CD4-positive, alpha-beta T cell (primary cell): ENCODE results near the gene SCAPER. TPM values are rescaled to one million over a fixed set of nuclear protein-coding genes. Genes with fewer than 3 reads are reported as not detected.

Experiments used
- ATAC-seq: fragments of 200-7000 bp; cut with Tn5 transposase; one replicate; pipeline ENCODE4 v1.10.0; 2022; ENCODE audit warnings: mild to moderate bottlenecking; ENCODE audit not compliant: poor library complexity
- CTCF ChIA-PET: fragments of 350-600 bp; sonication (Branson Sonifier 250); formaldehyde crosslinking; loops from one replicate; lab custom pipeline; 2021; ENCODE audit warnings: antibody characterized with exemption, inconsistent platforms; lab: Charles Lee
- POLR2A ChIA-PET: fragments of 350-600 bp; sonication (Branson Sonifier 250); formaldehyde crosslinking; loops from one replicate; lab custom pipeline; 2021; ENCODE audit warnings: antibody characterized with exemption, inconsistent platforms; lab: Charles Lee
- DNase-seq, 14 experiments: peaks; one replicate each; pipeline ENCODE4 v3.0.0-alpha.2; 2013 to 2020; ENCODE audit warnings: mixed read lengths in 2 of 14
- H3K27ac ChIP-seq, 2 donors: one replicate each; pipeline versions ENCODE4 v1.5.1 to v1.7.0; 2013; ENCODE audit warnings: low read length in 2 of 2, low read depth in 1 of 2, mild to moderate bottlenecking in 1 of 2
- H3K27me3 ChIP-seq, 2 experiments: 1 replicate in 1 of 2; 2 replicates in 1 of 2; pipeline versions ENCODE4 v1.6.1 to v1.7.0; 2013; ENCODE audit warnings: low read length in 2 of 2, control low read depth in 1 of 2, mild to moderate bottlenecking in 1 of 2, moderate library complexity in 1 of 2; ENCODE audit not compliant: insufficient read depth in 2 of 2, control insufficient read depth in 1 of 2
- H3K36me3 ChIP-seq: one replicate; pipeline ENCODE4 v1.6.1; 2013; ENCODE audit warnings: low read length, control low read depth; ENCODE audit not compliant: insufficient read depth
- H3K4me1 ChIP-seq: one replicate; pipeline ENCODE4 v1.6.1; 2013; ENCODE audit warnings: low read length, control low read depth; ENCODE audit not compliant: insufficient read depth
- H3K4me3 ChIP-seq: one replicate; pipeline ENCODE4 v1.5.1; 2013; ENCODE audit warnings: mild to moderate bottlenecking, low read length, moderate library complexity
- H3K9me3 ChIP-seq, 2 experiments: 1 replicate in 1 of 2; 2 replicates in 1 of 2; pipeline versions ENCODE4 v1.6.1 to v1.7.0; 2013; ENCODE audit warnings: low read length in 2 of 2, mild to moderate bottlenecking in 2 of 2, control low read depth in 1 of 2, moderate library complexity in 1 of 2; ENCODE audit not compliant: control insufficient read depth in 1 of 2, insufficient read depth in 1 of 2
- H3K27ac Mint-ChIP-seq: one replicate; pipeline ENCODE4 v1.8.0; 2020; ENCODE audit warnings: mixed read lengths
- H3K27me3 Mint-ChIP-seq: one replicate; pipeline ENCODE4 v1.8.0; 2021; ENCODE audit warnings: mixed read lengths
- H3K36me3 Mint-ChIP-seq: one replicate; pipeline ENCODE4 v1.8.0; 2021; ENCODE audit warnings: low read depth, mixed read lengths
- H3K4me1 Mint-ChIP-seq: one replicate; pipeline ENCODE4 v1.8.0; 2021; ENCODE audit warnings: low read depth, mixed read lengths
- H3K4me3 Mint-ChIP-seq: one replicate; pipeline ENCODE4 v1.8.0; 2020; ENCODE audit warnings: mild to moderate bottlenecking, mixed read lengths
- H3K9me3 Mint-ChIP-seq: one replicate; pipeline ENCODE4 v1.8.0; 2020; ENCODE audit warnings: mixed read lengths
- intact Hi-C, 2 experiments: fragments of 100-400 bp; cut with DNase I in 1 of 2; cut with micrococcal nuclease in 1 of 2; formaldehyde crosslinking; loops; one replicate each; pipeline versions ENCODE4 v1.15.1 to v1.9.0; 2023 to 2025; cut with DNase I, micrococcal nuclease
- total RNA-seq, 174 experiments: library from RNA in 2 of 174; stranded (reverse) in 2 of 174; gene quantifications; one replicate each; pipeline ENCODE4 v1.2.3 and lab custom pipeline; 2021 to 2026
- TF ChIP-seq, protein P1 (sequence below): fragments of 200-600 bp; IDR thresholded peaks from one replicate; pipeline ENCODE4 v1.8.0; 2022; ENCODE audit warnings: antibody characterized with exemption, mild to moderate bottlenecking

SCAPER gene
- total RNA-seq, 2 experiments from 2014 or later = 40.3 to 41.2 TPM

DNA sequence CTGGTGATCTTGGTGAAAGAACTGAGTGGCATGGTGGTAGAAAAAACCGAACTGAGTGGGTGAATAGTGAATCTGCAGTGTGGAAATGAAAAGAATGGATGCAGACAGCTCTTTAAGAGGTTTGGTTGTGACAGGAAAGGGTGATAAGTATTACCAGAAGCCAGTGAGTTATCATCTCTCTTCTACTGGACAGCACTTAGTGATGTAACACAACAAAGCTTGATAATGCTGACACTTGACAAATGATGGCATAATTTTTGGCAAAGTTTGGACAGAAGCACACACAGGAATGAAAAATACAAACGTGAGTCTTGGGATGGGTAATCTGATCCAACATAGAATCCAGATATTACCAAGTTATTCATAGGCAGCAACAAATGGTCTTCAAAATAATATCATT lies 456.4 kb downstream of the SCAPER start:
- ATAC-seq = no peak
- H3K4me3 ChIP-seq = no peak overlapping the region
- no peaks in the 10 kb centered on the region for H3K9me3 ChIP-seq
- ChIA-PET POLR2A (no interaction called here), CTCF (no interaction called here)
- no peaks in the 10 kb centered on the region for H3K27me3 Mint-ChIP-seq
- H3K4me3 Mint-ChIP-seq = no peak overlapping the region
- intact Hi-C loops = no loop called here
- H3K27ac Mint-ChIP-seq = no peak overlapping the region
- H3K4me1 ChIP-seq = no peaks in the 10 kb centered on the region
- no peaks in the 10 kb centered on the region for H3K27me3 ChIP-seq
- no peak overlapping the region for H3K27ac ChIP-seq
- H3K36me3 Mint-ChIP-seq = no peaks in the 10 kb centered on the region
- TF ChIP-seq, protein P1, sequence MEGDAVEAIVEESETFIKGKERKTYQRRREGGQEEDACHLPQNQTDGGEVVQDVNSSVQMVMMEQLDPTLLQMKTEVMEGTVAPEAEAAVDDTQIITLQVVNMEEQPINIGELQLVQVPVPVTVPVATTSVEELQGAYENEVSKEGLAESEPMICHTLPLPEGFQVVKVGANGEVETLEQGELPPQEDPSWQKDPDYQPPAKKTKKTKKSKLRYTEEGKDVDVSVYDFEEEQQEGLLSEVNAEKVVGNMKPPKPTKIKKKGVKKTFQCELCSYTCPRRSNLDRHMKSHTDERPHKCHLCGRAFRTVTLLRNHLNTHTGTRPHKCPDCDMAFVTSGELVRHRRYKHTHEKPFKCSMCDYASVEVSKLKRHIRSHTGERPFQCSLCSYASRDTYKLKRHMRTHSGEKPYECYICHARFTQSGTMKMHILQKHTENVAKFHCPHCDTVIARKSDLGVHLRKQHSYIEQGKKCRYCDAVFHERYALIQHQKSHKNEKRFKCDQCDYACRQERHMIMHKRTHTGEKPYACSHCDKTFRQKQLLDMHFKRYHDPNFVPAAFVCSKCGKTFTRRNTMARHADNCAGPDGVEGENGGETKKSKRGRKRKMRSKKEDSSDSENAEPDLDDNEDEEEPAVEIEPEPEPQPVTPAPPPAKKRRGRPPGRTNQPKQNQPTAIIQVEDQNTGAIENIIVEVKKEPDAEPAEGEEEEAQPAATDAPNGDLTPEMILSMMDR = no peak
- no peak for DNase-seq
- no peaks in the 10 kb centered on the region for H3K36me3 ChIP-seq
- H3K4me1 Mint-ChIP-seq = no peaks in the 10 kb centered on the region
- H3K9me3 Mint-ChIP-seq = no peaks in the 10 kb centered on the region

DNA sequence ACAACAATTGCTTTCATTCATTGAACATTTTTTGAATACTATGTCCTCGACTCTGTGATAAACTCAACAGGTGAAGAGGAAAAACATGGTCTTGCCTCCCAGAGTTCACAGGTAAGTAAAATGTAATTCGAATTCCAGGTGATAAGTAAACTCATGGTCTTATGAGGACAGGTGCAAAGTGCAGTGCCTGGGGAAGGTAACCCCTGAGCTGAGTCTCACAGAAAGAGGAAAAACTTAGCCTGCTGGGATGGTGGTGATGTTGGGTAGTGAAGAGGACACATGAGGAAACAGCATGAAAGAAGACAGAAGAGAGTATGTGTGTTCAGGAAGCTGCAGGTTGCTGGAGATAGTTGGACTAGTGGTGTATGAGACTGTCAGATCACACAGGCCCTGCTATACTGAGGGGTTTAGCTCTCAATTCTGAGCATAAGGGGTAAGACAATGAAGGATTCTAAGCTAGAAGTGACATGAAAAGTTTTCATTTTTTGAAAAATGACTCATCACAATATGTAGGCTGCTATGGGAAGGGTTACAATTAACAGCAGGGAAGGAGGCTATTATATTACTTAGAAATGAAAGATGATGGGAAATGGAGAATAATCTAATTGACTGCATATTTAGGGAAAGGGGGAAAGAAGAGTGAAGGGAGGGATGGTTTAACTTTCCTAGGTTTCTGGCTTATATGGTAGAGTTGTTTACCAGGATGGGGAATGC lies 457.3 kb downstream of the SCAPER start:
- Histone ChIP-seq H3K4me1 (no peaks in the 10 kb centered on the region), H3K9me3 (no peaks in the 10 kb centered on the region), H3K27me3 (no peaks in the 10 kb centered on the region), H3K27ac (no peak overlapping the region), H3K4me3 (no peak overlapping the region), H3K36me3 (no peaks in the 10 kb centered on the region)
- POLR2A ChIA-PET = no interaction called here
- CTCF ChIA-PET = no interaction called here
- H3K36me3 Mint-ChIP-seq = no peaks in the 10 kb centered on the region
- H3K27me3 Mint-ChIP-seq = no peaks in the 10 kb centered on the region
- DNase-seq = no peak
- no peaks in the 10 kb centered on the region for H3K4me1 Mint-ChIP-seq
- TF ChIP-seq, protein P1 = no peak
- no peak overlapping the region for H3K4me3 Mint-ChIP-seq
- H3K27ac Mint-ChIP-seq = no peak overlapping the region
- no peaks in the 10 kb centered on the region for H3K9me3 Mint-ChIP-seq
- intact Hi-C loops = no loop called here
- ATAC-seq = no peak

DNA sequence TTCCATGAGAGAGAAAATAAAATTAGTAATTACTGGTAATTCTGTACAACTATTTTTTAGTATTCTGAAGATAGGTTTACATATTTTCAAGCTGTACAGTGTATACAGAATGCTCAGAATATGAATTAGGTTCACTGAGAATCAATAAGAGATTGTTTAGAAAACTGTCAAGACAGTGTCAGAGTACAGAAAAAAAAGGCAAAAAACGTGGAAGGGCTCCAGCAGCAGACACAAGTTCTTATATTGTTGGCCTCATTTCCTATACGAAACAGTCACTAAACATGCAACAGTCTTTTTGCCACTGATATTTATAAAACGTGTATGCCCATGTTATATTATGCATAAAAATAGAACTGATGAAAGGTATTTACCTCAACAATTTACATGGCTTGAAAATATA lies 464.7 kb downstream of the SCAPER start:
- no peak overlapping the region for H3K4me3 Mint-ChIP-seq
- POLR2A ChIA-PET = no interaction called here
- no peaks in the 10 kb centered on the region for H3K4me1 ChIP-seq

More for the DNA sequence above, 464.7 kb downstream of the SCAPER start:
- H3K27me3 ChIP-seq = no peaks in the 10 kb centered on the region
- CTCF ChIA-PET = no interaction called here
- Mint-ChIP-seq H3K9me3 (no peaks in the 10 kb centered on the region), H3K36me3 (no peaks in the 10 kb centered on the region), H3K27ac (no peak overlapping the region), H3K27me3 (no peaks in the 10 kb centered on the region), H3K4me1 (no peaks in the 10 kb centered on the region)
- no peak for DNase-seq
- TF ChIP-seq, protein P1 = no peak
- no peak overlapping the region for H3K27ac ChIP-seq
- H3K36me3 ChIP-seq = no peaks in the 10 kb centered on the region
- intact Hi-C loops = no loop called here
- ATAC-seq = no peak
- H3K9me3 ChIP-seq = no peaks in the 10 kb centered on the region
- no peak overlapping the region for H3K4me3 ChIP-seq
